IPS DF 19.7 (cell line): ENCODE results near the gene GALNT17.

Experiments
- DNase-seq: peaks from one replicate; pipeline ENCODE4 v3.0.0-alpha.2; 2013; ENCODE audit warnings: low read depth, low spot score

Gene GALNT17

GRCh38 chr7:71497256-71497946 is 365.5 kb downstream of the GALNT17 start:
- DNase-seq, result no peak

- no peak for DNase-seq
These were observed 366.4 kb downstream of the GALNT17 start for GRCh38 chr7:71498381-71498780.

GRCh38 chr7:71504697-71505441 is 372.9 kb downstream of the GALNT17 start:
- DNase-seq, result peak; percentile 33

GRCh38 chr7:71506822-71507221 is 374.9 kb downstream of the GALNT17 start:
- DNase-seq, result no peak

GRCh38 chr7:71507680-71508602 is 376.0 kb downstream of the GALNT17 start:
- DNase-seq, result no peak

GRCh38 chr7:71509381-71509780 is 377.4 kb downstream of the GALNT17 start:
- no peak for DNase-seq

- peak; percentile 28 for DNase-seq
These were observed 379.4 kb downstream of the GALNT17 start for GRCh38 chr7:71511361-71511807.

GRCh38 chr7:71517940-71518699 is 386.2 kb downstream of the GALNT17 start:
- no peak for DNase-seq

- DNase-seq, result no peak
These were observed 386.9 kb downstream of the GALNT17 start for GRCh38 chr7:71518880-71519279.

- no peak for DNase-seq
These were observed 389.6 kb downstream of the GALNT17 start for GRCh38 chr7:71521506-71521905.

- DNase-seq, result no peak
These were observed 394.2 kb downstream of the GALNT17 start for GRCh38 chr7:71526106-71526505.

- no peak for DNase-seq
These were observed 395.3 kb downstream of the GALNT17 start for GRCh38 chr7:71527213-71527612.

GRCh38 chr7:71535616-71536015 is 403.7 kb downstream of the GALNT17 start:
- no peak for DNase-seq

- DNase-seq, result no peak
These were observed 406.3 kb downstream of the GALNT17 start for GRCh38 chr7:71538210-71538609.

GRCh38 chr7:71539615-71540014 is 407.7 kb downstream of the GALNT17 start:
- DNase-seq, result no peak

- DNase-seq, result no peak
These were observed 409.9 kb downstream of the GALNT17 start for GRCh38 chr7:71541707-71542353.

GRCh38 chr7:71543396-71543795 is 411.5 kb downstream of the GALNT17 start:
- no peak for DNase-seq

GRCh38 chr7:71544816-71545215 is 412.9 kb downstream of the GALNT17 start:
- no peak for DNase-seq

- no peak for DNase-seq
These were observed 415.5 kb downstream of the GALNT17 start for GRCh38 chr7:71547426-71547825.

- DNase-seq, result no peak
These were observed 416.8 kb downstream of the GALNT17 start for GRCh38 chr7:71548746-71549145.

GRCh38 chr7:71553306-71553705 is 421.4 kb downstream of the GALNT17 start:
- DNase-seq, result no peak
